Measurements from ENCODE around the gene MET. TPM values are rescaled to one million over a fixed set of nuclear protein-coding genes. Genes with fewer than 3 reads are reported as not detected.

MET gene
- total and polyA plus RNA-seq, 2 of the 13 experiments (the other 11 are each of a cell fraction or from before 2014, with no cell fraction given), result 21.8 to 31.5 TPM

DNA sequence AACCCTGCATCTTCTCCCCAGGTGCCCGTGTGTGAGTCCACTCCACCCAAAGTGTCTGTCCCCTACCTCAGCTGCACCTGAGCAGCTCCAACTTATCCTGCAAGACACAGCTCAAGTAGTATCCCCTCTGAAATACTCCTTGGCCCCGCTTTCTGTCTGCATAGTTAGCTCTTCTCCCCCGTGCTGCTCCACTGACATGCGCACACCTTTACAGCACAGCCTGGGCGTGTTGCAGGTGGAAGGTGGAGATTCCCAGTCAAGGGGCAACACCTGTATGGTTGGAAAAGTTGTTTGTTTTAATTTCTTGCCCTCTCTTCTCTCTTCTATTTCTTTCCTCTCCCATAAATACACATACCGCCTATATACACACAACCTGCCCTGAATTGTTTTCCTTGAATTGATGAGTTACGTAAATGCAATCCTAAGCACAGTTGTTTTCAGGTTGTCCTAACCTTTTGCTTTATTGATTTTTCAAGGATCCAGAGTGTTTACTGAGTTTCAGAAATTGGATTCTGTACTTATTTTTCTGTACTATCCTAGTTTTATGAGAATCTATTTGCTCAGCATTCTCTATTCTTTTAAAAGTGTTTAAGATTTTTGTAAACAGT, 14.9 kb downstream of the MET start (continued):
- TF ChIP-seq HDAC2 (CRISPR knock-in tag; IDR thresholded peaks at IDR 0.05) (peak; percentile 83), SMARCE1 (IDR thresholded peaks at IDR 0.05; ENCODE audit: borderline replicate concordance) (no peak), GFI1 (CRISPR knock-in tag; IDR thresholded peaks at IDR 0.05; ENCODE audit: borderline replicate concordance) (peak; percentile 62; the same call in 1 of the 2 replicates), GATAD1 (CRISPR knock-in tag; IDR thresholded peaks at IDR 0.05) (peak; percentile 58; the same call in 1 of the 2 replicates), NR2F6 (IDR thresholded peaks at IDR 0.05) (peak; percentile 89), NR2F6 (CRISPR knock-in tag; IDR thresholded peaks at IDR 0.05) (peak; percentile 80), TOE1 (CRISPR knock-in tag; IDR thresholded peaks at IDR 0.05) (peak; percentile 74; the same call in 1 of the 2 replicates), HMGA1 (CRISPR knock-in tag; conservative IDR thresholded peaks at IDR 0.05) (no peak), KDM6A (CRISPR knock-in tag; IDR thresholded peaks at IDR 0.05; ENCODE audit: low read depth) (peak; percentile 58), LCORL (IDR thresholded peaks at IDR 0.05) (no peak), LCORL (CRISPR knock-in tag; IDR thresholded peaks at IDR 0.05) (peak; percentile 60), SOX5 (CRISPR knock-in tag; IDR thresholded peaks at IDR 0.05; ENCODE audit: borderline replicate concordance) (peak; percentile 95), SIX4 (CRISPR knock-in tag; IDR thresholded peaks at IDR 0.05) (peak; percentile 62; the same call in 1 of the 2 replicates), NKX3-1 (CRISPR knock-in tag; IDR thresholded peaks at IDR 0.05) (no peak), HMG20A (CRISPR knock-in tag; IDR thresholded peaks at IDR 0.05; ENCODE audit: borderline replicate concordance) (peak; percentile 92), RXRB (CRISPR knock-in tag; IDR thresholded peaks at IDR 0.05; ENCODE audit: borderline replicate concordance) (peak; percentile 91), EP300 (IDR thresholded peaks at IDR 0.05; ENCODE audit: low read depth in 2 of 2, low read length in 2 of 2) (peak in 1 of 2 experiments; percentile 90; a peak in 2 of 4 replicates), EP300 (CRISPR knock-in tag; IDR thresholded peaks at IDR 0.05; ENCODE audit: borderline replicate concordance) (no peak), FOXK2 (IDR thresholded peaks at IDR 0.05) (peak; percentile 29; the same call in 1 of the 2 replicates), RNF2 (conservative IDR thresholded peaks at IDR 0.05; ENCODE audit: low read depth) (no peak), ZKSCAN1 (IDR thresholded peaks at IDR 0.05; ENCODE audit: low read length) (no peak)
- TF ChIP-seq, protein P1, sequence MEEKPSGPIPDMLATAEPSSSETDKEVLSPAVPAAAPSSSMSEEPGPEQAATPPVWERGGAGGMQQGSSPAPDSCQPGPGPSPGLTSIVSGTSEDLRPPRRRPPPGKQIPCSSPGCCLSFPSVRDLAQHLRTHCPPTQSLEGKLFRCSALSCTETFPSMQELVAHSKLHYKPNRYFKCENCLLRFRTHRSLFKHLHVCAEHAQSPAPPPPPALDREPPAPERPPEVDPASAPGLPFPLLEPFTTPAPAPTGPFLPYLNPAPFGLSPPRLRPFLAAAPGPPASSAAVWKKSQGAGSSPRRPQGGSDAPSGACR (CRISPR knock-in tag; IDR thresholded peaks at IDR 0.05), result peak; percentile 70; the same call in 1 of the 2 replicates
- TF ChIP-seq, protein P2, sequence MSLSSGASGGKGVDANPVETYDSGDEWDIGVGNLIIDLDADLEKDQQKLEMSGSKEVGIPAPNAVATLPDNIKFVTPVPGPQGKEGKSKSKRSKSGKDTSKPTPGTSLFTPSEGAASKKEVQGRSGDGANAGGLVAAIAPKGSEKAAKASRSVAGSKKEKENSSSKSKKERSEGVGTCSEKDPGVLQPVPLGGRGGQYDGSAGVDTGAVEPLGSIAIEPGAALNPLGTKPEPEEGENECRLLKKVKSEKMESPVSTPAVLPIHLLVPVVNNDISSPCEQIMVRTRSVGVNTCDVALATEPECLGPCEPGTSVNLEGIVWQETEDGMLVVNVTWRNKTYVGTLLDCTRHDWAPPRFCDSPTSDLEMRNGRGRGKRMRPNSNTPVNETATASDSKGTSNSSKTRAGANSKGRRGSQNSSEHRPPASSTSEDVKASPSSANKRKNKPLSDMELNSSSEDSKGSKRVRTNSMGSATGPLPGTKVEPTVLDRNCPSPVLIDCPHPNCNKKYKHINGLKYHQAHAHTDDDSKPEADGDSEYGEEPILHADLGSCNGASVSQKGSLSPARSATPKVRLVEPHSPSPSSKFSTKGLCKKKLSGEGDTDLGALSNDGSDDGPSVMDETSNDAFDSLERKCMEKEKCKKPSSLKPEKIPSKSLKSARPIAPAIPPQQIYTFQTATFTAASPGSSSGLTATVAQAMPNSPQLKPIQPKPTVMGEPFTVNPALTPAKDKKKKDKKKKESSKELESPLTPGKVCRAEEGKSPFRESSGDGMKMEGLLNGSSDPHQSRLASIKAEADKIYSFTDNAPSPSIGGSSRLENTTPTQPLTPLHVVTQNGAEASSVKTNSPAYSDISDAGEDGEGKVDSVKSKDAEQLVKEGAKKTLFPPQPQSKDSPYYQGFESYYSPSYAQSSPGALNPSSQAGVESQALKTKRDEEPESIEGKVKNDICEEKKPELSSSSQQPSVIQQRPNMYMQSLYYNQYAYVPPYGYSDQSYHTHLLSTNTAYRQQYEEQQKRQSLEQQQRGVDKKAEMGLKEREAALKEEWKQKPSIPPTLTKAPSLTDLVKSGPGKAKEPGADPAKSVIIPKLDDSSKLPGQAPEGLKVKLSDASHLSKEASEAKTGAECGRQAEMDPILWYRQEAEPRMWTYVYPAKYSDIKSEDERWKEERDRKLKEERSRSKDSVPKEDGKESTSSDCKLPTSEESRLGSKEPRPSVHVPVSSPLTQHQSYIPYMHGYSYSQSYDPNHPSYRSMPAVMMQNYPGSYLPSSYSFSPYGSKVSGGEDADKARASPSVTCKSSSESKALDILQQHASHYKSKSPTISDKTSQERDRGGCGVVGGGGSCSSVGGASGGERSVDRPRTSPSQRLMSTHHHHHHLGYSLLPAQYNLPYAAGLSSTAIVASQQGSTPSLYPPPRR (CRISPR knock-in tag; IDR thresholded peaks at IDR 0.05; ENCODE audit: borderline replicate concordance), result peak; percentile 91
- TF ChIP-seq, protein P3, sequence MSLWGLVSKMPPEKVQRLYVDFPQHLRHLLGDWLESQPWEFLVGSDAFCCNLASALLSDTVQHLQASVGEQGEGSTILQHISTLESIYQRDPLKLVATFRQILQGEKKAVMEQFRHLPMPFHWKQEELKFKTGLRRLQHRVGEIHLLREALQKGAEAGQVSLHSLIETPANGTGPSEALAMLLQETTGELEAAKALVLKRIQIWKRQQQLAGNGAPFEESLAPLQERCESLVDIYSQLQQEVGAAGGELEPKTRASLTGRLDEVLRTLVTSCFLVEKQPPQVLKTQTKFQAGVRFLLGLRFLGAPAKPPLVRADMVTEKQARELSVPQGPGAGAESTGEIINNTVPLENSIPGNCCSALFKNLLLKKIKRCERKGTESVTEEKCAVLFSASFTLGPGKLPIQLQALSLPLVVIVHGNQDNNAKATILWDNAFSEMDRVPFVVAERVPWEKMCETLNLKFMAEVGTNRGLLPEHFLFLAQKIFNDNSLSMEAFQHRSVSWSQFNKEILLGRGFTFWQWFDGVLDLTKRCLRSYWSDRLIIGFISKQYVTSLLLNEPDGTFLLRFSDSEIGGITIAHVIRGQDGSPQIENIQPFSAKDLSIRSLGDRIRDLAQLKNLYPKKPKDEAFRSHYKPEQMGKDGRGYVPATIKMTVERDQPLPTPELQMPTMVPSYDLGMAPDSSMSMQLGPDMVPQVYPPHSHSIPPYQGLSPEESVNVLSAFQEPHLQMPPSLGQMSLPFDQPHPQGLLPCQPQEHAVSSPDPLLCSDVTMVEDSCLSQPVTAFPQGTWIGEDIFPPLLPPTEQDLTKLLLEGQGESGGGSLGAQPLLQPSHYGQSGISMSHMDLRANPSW (CRISPR knock-in tag; IDR thresholded peaks at IDR 0.05; ENCODE audit: borderline replicate concordance), result 0 out of 2 replicates have a peak, but pooled peaks have one; percentile 44
- TF ChIP-seq, protein P4, sequence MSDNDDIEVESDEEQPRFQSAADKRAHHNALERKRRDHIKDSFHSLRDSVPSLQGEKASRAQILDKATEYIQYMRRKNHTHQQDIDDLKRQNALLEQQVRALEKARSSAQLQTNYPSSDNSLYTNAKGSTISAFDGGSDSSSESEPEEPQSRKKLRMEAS (IDR thresholded peaks at IDR 0.05), result 0 out of 2 replicates have a peak, but pooled peaks have one; percentile 17

All from HepG2 (cell line).